HUES48 (cell line): ENCODE results near the gene PTTG1IP2.
A peak's percentile ranks its signal among the peaks of the same experiment; 100 is the strongest.
"Not testable (repeated sequence)": the region's sequence is repeated elsewhere in the genome, so short reads cannot be mapped to it uniquely, and the experiment has no call there.

ENCODE experiments used
- H3K27ac ChIP-seq: one replicate; pipeline ENCODE4 v1.7.0; 2013; ENCODE audit warnings: low read depth, low read length, inconsistent platforms
- H3K27me3 ChIP-seq: 2 replicates; pipeline ENCODE4 v1.6.1; 2013; ENCODE audit warnings: mild to moderate bottlenecking, low read length; ENCODE audit not compliant: control insufficient read depth, insufficient read depth
- H3K36me3 ChIP-seq: 2 replicates; pipeline ENCODE4 v1.6.1; 2013; ENCODE audit warnings: low read length; ENCODE audit not compliant: control insufficient read depth, insufficient read depth
- H3K4me1 ChIP-seq: 2 replicates; pipeline ENCODE4 v1.6.1; 2013; ENCODE audit warnings: mild to moderate bottlenecking, low read length; ENCODE audit not compliant: control insufficient read depth, insufficient read depth
- H3K4me3 ChIP-seq: 2 replicates; pipeline ENCODE4 v1.5.1; 2013; ENCODE audit warnings: mild to moderate bottlenecking, low read depth, low read length
- H3K9ac ChIP-seq: 2 replicates; pipeline ENCODE4 v1.6.1; 2013; ENCODE audit warnings: mild to moderate bottlenecking, low read depth, low read length, moderate library complexity
- H3K9me3 ChIP-seq: 2 replicates; pipeline ENCODE4 v1.6.1; 2013; ENCODE audit warnings: low read length; ENCODE audit not compliant: control insufficient read depth, insufficient read depth

PTTG1IP2 gene

DNA sequence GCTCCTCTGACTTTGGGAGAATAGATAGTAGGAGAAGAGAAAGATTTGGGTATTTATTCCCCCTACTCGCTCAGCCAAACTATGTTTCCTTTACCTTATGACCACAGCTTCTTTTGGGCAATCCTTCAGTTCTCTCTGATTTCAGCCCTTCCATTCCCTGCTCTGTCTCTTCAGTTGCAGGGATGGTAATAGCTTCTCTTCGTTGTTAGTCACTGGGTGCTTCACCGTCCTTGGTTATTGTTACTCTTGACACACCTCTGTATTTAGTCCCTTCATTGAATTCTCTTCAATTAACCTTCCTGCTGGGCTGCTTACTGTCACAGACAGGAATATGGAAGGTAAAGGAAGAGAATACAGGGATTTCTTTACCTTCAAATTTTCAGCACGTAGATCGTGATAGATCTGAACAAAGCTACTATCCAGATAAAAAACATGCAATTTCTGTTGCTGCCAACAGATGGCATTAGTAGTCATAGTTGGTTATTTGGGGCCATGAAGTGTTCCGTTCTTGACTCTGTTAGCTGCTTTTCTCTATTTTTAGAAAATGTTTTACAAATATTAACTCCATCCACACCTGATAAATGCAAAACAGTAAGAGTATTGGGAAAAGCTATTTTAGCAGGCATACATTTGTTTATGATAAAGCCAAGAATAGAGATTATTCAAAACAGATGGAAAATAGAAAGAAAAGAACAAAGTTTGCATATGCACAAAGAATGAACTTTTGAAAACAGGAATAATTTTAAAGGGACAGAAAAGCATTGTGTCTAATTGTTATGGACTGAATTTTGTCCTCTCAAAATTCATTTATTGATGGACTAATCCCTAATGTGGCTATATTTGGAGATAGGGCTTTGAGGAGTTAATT lies 14.0 kb upstream of the PTTG1IP2 start:
- no peaks in the 10 kb centered on the region for H3K36me3 ChIP-seq
- no peak overlapping the region for H3K9ac ChIP-seq
- peak overlapping the region; percentile 47 for H3K4me3 ChIP-seq
- no peak overlapping the region for H3K27ac ChIP-seq
- no peaks in the 10 kb centered on the region for H3K27me3 ChIP-seq
- no peaks in the 10 kb centered on the region for H3K9me3 ChIP-seq
- peaks cover 4% of the 10 kb centered on the region for H3K4me1 ChIP-seq

- no peak overlapping the region for H3K4me3 ChIP-seq
- no peaks in the 10 kb centered on the region for H3K27me3 ChIP-seq
- H3K9me3 ChIP-seq: no peaks in the 10 kb centered on the region
- peaks cover 4% of the 10 kb centered on the region for H3K4me1 ChIP-seq
- H3K36me3 ChIP-seq: no peaks in the 10 kb centered on the region
- H3K9ac ChIP-seq: no peak overlapping the region
- H3K27ac ChIP-seq: no peak overlapping the region
Observed at GRCh38 chr7:90458104-90458503, 11.3 kb upstream of the PTTG1IP2 start.

GRCh38 chr7:90459888-90460287 lies 9.6 kb upstream of the PTTG1IP2 start:
- H3K27ac ChIP-seq: no peak overlapping the region

GRCh38 chr7:90461219-90461618 lies 8.2 kb upstream of the PTTG1IP2 start:
- H3K36me3 ChIP-seq: no peaks in the 10 kb centered on the region
- H3K4me3 ChIP-seq: no peak overlapping the region
- H3K27ac ChIP-seq: no peak overlapping the region
- H3K9me3 ChIP-seq: peaks cover 17% of the 10 kb centered on the region
- H3K27me3 ChIP-seq: no peaks in the 10 kb centered on the region
- no peak overlapping the region for H3K9ac ChIP-seq
- H3K4me1 ChIP-seq: no peaks in the 10 kb centered on the region

More at GRCh38 chr7:90459888-90460287, 9.6 kb upstream of the PTTG1IP2 start:
- H3K4me3 ChIP-seq: no peak overlapping the region
- no peaks in the 10 kb centered on the region for H3K27me3 ChIP-seq
- peaks cover 4% of the 10 kb centered on the region for H3K4me1 ChIP-seq
- H3K9me3 ChIP-seq: peaks cover 12% of the 10 kb centered on the region
- no peak overlapping the region for H3K9ac ChIP-seq
- no peaks in the 10 kb centered on the region for H3K36me3 ChIP-seq

- not testable (repeated sequence) for H3K4me1 ChIP-seq, H3K27ac ChIP-seq, H3K4me3 ChIP-seq, H3K9ac ChIP-seq, H3K36me3 ChIP-seq, H3K27me3 ChIP-seq
- peaks cover 17% of the 10 kb centered on the region for H3K9me3 ChIP-seq
Observed at GRCh38 chr7:90463151-90463628, 6.2 kb upstream of the PTTG1IP2 start.

- Histone ChIP-seq H3K27me3 (no peaks in the 10 kb centered on the region), H3K4me1 (no peaks in the 10 kb centered on the region), H3K9me3 (peaks cover 17% of the 10 kb centered on the region), H3K27ac (no peak overlapping the region), H3K36me3 (no peaks in the 10 kb centered on the region), H3K4me3 (no peak overlapping the region), H3K9ac (no peak overlapping the region)
Observed at GRCh38 chr7:90465816-90466215, 3.6 kb upstream of the PTTG1IP2 start.

DNA sequence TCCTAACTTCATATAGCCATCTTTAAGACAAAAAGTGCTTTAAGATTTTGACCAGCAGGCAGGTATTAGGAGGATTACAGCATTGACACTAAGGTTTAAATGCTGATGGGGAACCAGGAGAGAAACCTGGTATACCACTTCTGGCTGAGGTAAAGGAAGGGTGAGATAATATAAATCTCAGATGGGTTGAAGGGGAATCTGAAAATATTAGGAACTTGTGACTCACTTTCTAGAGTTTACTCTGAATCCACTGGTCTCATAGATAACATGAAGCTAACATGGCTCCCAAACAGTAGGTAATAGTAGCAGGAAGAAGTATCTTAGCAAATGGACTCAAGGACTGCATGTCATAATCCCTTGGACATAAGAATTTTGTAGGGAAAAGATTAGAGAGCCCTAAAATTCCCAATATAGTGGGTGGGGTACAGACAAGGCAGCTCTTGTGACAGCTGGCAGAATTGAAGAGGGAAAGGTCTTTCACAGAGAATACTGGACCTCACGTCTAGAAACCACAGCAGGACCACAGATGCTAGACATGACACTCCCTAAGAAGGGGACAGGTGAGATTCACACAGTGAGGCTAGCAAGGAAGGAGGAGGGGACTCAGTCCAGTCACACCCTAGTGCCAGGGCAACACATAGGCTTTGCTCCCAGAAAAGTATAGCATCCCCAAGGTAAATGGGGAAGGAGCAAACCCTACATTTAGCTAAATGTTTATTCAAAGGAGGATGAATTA lies 3.5 kb downstream of the PTTG1IP2 start:
- H3K4me1 ChIP-seq: no peaks in the 10 kb centered on the region
- H3K4me3 ChIP-seq: no peak overlapping the region
- no peaks in the 10 kb centered on the region for H3K27me3 ChIP-seq
- no peak overlapping the region for H3K27ac ChIP-seq
- H3K9ac ChIP-seq: no peak overlapping the region
- H3K36me3 ChIP-seq: no peaks in the 10 kb centered on the region
- no peaks in the 10 kb centered on the region for H3K9me3 ChIP-seq

DNA sequence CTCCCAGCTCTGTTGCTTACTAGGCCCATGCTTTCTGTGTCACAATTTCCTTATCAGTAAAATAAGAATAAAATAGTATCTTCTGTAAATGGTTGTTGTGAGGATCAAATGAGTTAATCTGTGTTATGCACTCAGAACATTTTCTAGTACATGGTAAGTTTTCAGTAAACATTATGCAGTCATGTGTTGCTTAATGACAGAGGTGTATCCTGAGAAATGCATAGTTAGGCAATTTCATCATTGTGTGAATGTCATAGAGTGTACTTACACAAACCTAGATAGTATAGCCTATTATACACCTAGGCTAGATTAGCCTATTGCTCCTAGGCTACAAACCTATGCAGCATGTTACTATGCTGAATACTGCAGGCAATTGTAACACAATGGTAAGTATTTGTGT lies 4.4 kb downstream of the PTTG1IP2 start:
- H3K9ac ChIP-seq: no peak overlapping the region
- no peak overlapping the region for H3K4me3 ChIP-seq
- H3K4me1 ChIP-seq: no peaks in the 10 kb centered on the region
- no peaks in the 10 kb centered on the region for H3K9me3 ChIP-seq
- H3K27ac ChIP-seq: no peak overlapping the region
- no peaks in the 10 kb centered on the region for H3K36me3 ChIP-seq
- no peaks in the 10 kb centered on the region for H3K27me3 ChIP-seq

DNA sequence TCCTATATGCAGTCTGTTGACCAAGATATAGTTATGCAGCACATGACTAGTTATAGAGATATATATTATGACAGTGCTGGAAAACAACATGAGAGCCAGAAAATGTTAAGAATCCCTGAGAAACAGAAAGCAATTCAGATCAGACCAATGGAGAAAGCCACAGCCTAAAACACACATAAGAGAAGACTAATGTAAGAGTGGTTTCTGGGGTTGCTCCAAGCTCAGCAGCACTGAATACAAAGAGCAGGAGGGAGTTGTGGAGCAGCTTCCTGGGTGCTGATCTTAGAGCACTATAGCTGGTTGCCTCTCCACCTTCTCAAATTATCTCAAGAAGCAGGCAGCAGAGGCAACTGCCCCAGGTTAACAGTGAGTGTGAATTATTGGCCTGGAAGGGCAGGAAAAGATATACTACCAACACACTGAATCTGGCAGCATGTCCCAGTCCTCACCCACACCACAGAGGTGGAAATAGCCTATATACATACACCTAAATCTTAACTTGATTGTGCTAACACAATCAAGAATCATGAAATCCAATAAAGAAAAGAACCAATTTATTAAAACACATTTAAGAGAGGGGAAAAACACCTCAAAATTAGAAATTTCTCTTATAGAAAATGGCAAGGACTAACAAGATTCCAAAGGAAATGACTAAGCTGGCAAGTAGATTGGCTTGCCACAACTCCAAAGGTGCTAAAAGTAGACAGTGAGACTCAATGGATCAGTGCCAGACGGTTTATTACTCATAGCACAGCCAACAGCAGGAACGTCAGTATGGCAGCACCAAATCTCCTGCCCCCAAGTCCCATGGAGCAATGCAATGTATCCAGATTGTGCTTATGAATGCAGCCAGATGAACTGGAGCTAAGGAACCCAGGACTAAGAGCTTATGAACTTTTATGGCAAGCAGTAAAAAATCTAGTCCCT lies 5.1 kb downstream of the PTTG1IP2 start:
- no peak overlapping the region for H3K27ac ChIP-seq
- no peaks in the 10 kb centered on the region for H3K27me3 ChIP-seq

DNA sequence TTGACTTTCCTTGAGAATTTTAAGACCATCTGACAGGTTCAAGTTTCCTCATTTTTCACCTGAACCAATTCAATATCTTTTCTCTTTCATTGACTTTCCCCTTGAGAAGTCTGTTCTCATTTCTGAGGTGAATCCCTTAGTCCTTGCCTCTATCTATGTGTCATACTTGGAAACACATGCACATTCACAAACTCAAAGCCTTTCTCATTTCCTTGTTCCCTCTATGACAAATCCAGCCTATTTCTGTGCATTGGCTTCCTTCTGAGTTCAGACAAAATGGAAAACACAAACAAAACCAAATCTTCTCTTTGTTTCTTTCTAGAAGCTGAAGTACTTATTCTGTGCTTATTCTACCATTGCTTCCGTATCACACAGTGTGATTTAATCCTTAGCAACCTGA lies 13.8 kb downstream of the PTTG1IP2 start:
- no peak overlapping the region for H3K4me3 ChIP-seq
- H3K9me3 ChIP-seq: no peaks in the 10 kb centered on the region

More for the DNA sequence above, 5.1 kb downstream of the PTTG1IP2 start:
- Histone ChIP-seq H3K9ac (no peak overlapping the region), H3K4me3 (no peak overlapping the region), H3K9me3 (no peaks in the 10 kb centered on the region), H3K4me1 (no peaks in the 10 kb centered on the region), H3K36me3 (no peaks in the 10 kb centered on the region)

More for the DNA sequence above, 13.8 kb downstream of the PTTG1IP2 start:
- H3K27ac ChIP-seq: no peak overlapping the region
- no peaks in the 10 kb centered on the region for H3K27me3 ChIP-seq
- H3K9ac ChIP-seq: no peak overlapping the region
- H3K4me1 ChIP-seq: no peaks in the 10 kb centered on the region
- no peaks in the 10 kb centered on the region for H3K36me3 ChIP-seq
